Right renal pelvis (tissue), 4 donors: ENCODE data around the gene TEX19. TPM values are rescaled to one million over a fixed set of nuclear protein-coding genes. Genes with fewer than 3 reads are reported as not detected.
"Not testable (repeated sequence)": the region's sequence is repeated elsewhere in the genome, so short reads cannot be mapped to it uniquely, and the experiment has no call there.

Source experiments
- DNase-seq, 4 donors: peaks; one replicate each; pipeline ENCODE4 v3.0.0-alpha.2; 2013; ENCODE audit warnings: low read depth in 4 of 4, low spot score in 3 of 4, missing footprints in 1 of 4
- polyA plus RNA-seq, 4 donors: library from polyadenylated mRNA; unstranded; fragments of 120-200 nt; gene quantifications; one replicate each; pipeline ENCODE4 v1.2.1, GENCODE V29; 2013; ENCODE audit not compliant: insufficient read length in 4 of 4

The TEX19 gene
- polyA plus RNA-seq, 4 donors: 0.06 TPM; not detected in 3

DNA sequence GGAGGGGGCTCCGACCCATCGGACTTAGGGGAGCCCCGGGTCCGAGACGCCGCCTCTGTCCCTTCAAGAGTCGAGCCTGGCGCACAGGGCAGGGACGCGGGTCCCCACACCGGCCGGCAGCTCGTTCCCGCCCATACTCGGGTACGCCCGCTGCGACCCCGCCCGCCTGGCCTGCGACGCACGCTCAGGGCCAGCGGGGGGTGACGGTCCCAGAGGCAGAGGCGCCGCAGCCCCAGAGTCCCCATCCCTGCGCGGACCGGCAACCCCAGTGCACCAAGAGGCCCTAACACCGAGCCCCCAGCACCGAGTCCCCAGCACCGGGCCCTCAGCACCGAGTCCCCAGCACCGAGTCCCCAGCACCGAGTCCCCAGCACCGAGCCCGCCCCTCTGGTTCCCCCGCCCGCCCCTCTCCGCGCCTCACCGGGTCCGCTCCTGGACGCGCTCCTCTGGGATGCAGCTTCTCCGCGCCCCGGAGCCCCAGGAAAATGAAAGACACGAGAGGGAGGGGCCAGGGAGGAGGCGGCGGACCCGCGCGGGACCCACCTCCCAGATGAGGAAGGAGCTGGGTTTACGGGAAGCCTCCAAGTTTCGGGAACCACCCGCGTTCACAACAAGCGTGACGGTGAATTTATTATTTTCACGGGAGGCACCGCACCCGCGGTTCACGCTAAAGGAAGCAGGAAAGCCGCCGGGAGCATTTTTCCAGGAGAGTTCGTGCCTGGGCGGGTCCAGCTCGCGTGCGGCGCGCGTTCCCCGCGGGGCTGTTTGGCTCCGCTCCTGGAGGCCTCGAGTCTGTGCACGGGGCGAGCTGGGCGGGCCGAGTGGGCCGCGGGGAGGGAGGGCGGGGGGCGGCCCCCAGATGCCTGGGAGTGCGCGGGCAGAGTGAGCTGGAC is 25.5 kb upstream of the TEX19 start, which contains the start of gene SECTM1:
Gene SECTM1 (minus strand): TSS at position 488 of the 893 bp plus-strand sequence. CDS start 6,526 bp downstream, outside the sequence.
- DNase-seq: no peak

DNA sequence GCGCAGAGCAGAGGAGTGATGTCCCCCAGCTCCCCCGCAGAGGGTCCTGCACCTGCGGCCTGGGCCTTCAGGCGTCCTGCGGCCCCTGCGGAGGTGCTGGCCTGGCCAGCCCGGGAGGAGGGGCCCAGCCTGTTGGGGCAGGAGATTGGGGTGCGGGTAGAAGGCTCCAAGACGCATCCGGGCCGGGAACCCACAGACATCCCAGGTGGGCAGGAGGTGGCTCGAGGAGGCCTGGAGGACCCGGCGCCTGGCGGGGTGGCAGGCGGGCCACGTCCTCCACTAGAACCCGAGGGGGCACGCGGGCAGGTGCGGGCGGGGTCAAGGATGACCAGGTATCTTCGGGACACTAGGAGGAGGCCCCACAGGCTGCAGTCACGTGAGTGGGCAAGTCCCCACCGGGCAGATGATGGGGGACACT is 24.8 kb upstream of the TEX19 start:
- no peak for DNase-seq

DNA sequence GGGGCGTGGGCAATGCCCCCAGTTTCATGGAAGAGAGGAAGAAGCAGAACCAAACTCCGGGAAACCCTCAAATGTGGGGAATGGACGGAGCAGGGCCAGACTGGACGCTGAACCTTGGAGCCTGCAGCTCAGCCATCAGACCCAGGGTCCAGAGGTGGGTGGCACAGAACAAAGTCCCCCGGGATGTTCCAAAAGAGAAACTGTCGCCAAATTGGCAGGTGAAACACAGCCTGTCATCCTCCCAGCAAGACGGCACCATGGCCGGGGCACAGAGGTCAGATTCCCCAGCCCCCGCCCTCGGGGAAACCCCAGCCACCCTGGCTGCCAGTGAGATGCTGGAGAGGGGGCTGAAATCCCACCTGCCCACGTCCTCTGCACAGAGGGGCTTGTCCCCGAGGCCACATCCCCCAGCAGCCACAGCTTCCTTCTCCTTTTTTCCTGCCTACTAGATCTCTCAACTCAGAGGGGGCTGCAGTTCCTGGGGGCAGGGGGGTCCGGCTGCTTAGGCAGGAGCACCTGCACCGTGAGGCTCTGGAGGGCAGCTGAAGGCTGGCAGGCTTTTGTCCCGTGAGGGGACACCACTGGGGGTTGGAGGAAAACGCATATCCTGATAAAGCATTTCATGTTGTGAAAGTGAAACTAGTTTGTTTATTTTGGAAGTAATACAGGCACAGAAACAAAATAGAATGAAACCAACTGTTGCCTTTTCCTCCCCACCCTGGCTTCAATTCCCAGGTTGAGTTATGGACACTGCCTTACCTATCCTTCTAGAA is 24.2 kb upstream of the TEX19 start:
- DNase-seq: no peak

DNA sequence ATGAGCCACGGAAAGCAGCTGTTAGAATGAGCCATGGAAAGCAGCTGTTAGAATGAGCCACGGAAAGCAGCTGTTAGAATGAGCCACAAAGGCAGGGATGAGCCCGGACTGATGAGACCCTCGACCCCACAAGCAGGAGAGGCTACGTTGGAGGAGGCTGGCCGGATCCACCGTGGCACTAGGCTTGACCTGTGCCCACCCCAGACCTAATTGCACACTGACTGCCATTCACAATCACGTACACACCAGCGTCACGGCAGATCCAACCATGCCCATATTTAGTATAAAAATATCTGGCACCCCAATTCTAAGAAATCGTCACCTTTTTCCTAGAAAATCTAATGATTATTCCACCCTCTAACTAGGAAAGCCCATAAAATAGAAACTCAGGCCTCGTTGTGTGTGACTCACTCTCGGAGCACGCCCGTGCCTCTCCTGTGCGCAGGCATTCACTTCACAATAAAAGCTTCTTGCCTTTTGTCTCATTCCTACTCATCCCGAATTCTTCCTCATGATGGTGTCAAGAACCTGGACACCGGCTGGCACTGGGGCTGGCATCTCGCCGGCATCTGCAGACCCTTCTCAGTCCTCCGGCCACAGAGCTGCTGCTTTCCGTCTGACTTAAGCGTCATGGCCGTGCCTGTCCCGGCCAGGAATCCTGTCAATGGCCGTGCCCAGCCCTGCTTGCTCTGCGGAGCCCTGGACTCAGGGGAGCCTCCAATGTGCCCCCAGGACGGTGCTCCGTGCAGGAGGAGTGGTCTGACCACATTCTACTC is 20.0 kb upstream of the TEX19 start:
- no peak for DNase-seq

DNA sequence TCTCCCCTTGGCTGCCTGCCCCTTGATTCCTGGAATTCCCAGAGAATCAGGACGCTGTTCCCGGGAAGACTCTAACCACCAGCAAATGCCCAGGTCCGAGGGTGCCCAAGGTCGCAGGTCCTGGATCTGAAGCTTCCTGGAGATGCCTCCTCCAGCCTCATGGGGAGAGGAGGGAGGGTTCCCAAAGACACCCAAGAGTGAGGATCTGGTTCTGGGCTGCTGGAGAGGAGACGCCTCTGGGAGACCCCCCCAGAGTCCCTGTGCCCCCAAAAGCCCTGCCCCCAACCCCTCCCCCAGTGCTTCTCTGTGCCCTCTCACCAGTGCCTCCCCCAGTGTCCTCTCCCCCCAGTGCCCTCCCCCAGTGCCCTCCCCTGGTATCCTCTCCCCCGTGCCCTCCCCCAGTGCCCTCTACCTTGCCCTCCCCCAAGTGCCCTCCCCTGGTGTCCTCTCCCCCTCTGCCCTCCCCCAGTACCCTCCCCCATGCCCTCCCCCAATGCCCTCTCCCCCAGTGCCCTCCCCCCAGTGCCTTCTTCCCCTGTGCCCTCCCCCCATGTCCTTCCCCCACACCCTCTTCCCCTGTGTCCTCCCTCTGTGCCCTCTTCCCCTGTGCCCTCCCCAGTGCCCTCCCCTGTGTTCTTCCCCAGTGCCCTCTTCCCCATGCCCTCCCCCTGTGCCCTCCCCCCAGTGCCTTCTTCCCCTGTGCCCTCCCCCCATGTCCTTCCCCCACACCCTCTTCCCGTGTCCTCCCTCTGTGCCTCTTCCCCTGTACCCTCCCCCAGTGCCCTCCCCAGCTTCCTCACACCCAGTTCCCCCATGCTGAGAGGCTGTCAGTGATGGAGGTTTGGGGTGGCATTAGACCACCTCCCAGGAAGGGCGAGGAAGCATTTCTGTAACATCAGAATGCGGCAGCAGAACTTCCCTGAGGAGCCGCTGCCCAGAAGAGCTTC is 19.1 kb upstream of the TEX19 start:
- no peak for DNase-seq

DNA sequence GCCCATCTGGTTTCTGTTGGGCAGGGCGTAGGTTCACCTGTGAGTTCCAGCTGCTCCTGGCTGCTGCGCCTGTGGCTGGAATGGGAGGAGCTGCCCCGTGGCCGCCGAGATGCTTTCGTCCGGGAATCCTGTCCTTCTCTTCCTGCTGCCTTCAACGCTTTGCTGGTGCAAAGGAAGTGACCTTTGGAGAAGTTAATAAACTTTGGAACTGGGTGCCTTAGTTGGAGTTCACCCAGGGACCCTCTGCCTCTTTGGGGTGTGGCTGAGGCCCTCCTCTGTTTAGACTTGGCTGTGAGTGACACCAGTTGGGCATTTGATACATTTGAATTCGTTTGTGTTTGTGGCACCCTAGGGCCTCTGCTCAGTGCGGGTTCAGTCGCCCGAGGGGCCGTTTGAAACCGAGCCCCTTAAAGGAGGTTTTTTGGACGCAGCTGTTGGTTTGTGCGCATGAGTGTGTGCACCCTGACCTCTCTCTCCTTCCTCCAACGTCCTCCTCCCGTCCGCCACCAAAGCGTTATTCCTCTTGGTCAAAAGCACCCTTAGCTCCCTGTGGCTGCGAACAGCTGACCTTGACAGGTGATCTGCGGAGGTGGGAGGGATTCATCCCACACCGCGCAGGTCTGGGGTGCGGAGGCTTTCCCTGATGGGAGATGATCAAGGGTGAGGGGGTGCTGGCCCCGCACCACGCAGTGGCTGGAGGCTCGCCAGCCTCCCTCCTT is 16.5 kb upstream of the TEX19 start:
- no peak for DNase-seq

DNA sequence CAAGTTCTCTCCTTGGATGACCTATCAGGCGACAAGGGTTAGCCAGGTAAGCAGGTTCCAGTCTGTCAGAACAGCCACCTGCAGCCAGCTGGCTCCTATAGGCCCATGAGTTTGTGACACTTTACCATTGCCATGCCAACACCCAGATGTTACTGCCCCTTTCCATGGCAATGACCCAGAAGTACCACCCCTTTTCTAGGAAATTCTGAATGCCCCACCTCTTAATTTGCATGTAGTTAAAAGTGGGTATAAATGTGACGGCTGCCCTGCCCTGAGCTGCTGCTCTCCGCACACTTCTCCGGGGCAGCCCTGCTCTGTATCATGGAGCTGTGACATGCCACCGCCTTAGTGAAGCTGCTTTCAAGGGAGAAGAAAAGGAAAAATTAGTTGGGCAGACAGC is 15.5 kb upstream of the TEX19 start:
- no peak for DNase-seq

DNA sequence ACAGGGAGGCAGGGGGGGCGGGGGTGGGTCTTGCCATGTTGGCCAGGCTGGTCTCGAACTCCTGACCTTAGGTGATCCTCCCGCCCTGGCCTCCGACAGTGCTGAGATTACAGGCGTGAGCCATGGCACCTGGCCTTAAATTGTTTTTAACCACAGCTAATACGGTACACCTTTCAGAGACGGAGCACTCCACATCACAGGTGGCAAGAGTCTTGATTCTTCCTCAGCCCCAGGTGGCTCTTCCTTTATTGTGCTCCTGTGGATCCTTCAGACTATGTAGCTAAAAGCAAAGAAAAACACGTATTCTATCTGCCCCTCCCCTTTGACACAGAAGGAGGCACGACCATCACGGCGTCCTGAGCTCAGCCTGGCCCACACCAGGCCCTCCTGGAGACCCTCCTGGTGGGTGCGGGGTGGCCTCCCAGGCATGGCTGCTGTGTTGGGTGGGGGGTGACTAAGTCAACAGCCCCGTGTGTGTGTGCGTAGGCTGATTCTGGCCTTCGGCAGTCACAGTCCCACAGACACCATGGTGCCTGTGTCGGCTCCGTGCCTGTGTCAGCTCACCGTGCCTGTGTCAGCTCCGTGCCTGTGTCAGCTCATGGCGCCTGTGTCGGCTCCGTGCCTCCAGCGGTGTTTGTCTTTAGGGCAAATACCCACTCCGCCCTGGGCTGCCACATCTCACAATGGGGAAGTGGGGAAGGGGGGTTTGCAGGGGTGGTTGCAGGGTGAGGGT is 14.7 kb upstream of the TEX19 start:
- no peak for DNase-seq

DNA sequence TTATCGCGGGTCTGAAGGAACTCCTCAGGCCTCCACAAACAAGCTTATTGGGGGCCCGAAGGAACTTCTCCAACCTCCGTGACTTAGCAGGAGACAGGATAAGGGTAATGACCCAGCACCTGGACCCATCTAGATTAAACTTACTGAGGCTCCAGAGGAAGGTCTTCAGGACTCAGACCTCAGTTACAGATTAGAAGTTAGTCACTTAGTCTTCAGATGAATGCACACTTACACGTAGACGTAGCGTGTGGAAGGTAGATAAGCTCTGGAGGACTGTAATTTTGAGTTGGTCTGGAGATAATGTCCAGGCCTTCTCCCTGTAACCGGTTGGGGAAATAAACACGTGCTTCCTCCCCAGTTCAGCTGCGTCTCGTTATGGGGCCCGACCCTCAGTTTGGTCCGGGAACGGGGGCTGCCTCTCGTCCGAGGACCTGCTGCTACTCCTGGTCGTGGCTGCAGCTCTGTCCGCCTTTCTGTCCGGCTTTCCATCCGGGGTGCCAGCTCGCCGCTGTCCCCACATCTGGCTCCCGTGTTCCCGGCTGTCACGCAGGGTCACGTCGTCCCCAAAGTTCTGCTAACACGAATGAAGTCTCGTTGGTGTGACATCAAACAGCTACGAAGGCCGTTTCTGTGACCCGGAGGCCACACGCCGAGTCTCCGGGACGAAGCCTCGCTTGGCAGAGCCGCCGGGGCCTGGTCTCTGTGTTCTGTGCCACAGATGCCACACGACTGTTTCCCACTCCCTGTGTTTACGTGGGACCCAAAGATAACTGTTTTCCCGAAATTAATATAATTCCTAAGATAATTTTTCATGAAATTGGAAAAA is 13.7 kb upstream of the TEX19 start:
- DNase-seq: no peak

DNA sequence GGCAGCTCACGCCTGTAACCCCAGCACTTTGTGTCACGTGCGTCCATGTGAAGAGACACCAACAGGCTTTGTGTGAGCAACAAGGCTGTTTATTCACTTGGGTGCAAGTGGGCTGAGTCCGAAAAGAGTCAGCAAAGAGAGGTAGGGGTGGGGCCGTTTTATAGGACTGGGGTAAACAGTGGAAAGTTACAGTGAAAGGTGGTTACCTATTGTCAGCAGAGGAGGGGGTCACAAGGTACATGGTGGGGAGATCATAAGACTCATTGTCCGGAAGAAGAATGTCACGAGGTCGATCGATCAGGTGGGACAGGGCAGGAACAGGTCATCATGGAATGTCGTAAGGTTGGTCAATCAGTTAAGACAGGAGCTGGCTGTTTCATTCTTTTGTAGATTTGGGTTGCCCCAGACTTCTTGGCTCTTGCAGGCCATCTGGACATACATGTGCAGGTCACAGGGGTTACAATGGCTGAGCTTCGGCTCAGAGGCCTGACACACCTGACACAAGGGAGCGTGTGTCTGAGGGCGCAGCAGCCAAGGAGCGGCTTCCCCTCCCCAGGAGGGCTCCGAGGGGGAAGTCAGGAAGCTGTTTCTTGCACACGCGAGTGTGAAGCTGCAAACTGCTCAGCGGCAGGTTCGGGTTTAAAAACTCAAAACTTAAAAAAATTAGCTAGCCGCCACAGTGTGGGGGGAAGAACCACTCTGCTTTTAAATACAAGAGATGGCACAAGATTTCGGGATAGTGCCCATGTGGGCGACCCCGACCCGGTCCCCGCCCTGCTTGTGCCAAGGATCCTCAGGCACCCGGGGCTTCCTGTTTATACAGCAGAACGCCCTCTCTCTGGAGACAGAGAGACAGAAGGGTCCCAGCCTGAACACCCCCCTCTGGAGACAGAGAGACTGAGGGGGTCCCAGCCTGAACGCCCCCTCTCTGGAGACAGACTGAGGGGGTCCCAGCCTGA is 12.4 kb upstream of the TEX19 start:
- DNase-seq: no peak

DNA sequence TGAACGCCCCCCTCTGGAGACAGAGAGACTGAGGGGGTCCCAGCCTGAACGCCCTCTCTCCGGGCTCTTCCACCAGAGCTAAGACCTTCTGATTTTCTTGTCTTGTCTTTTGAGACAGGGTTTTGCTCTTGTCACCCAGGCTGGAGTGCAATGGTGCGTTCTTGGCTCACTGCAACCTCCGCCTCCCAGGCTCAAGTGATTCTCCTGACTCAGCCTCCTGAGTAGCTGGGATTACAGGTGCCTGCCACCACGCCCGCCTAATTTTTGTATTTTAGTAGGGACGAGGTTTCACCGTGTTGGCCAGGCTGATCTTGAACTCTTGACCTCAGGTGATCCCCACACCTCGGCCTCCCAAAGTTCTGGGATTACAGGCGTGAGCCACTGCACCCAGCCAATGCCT is 11.1 kb upstream of the TEX19 start:
- not testable (repeated sequence) for DNase-seq

DNA sequence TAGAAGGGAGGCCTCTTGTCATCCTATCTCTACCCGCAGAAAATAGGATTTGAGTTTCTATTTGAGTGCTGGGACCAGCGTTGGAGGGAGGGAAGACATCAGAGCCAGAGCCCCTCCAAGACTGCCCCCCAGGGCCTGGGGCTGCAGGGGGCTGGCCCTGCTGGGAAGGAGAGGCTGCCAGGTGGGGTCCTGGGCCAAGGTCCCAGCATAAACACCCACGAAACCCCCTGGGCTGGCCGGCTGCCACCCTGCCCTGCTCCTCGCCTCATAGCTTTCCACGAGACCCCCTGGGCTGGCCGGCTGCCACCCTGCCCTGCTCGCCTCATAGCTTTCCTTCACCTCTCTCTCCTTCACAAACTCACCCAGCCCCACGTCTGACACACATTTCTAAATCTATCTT is 10.6 kb upstream of the TEX19 start:
- no peak for DNase-seq

DNA sequence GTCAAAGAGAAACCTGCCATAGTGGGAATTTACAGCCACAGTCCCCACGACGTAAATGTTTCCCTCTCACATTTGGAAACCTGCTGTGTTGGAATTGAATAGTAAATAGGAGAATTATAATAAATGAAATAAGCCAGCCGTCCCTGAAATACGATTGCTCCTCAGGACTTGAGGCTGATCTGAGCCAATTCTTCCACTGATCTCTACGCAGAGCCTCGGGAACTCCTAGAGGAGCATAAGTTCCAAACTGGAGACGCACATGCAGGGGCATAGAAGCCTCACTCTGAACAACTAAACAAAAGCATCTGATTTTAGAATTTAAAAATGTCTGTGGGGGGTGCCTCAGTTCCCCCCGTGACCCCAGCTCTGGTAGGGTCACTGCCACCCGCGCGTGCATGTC is 10.2 kb upstream of the TEX19 start:
- DNase-seq: no peak

DNA sequence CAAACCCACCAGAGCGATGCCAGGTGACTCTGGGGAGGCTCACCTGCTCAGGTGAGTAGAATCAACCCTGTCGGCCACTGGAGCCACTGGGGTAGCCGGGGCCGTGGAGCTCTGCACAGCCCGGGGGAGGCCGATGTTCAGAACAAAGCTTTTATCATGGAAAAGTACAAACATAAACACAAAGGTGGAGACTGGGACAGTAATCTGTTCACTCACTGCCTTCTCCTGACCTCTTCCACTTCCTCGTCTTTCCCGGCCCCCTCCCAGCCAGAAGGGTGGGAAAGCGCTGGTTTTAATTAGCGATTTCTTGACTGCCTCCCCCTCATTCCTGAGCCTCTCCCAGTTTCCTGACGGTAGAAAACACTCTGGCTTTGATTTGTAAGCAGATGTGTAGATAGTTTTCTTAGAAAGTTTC is 9.8 kb upstream of the TEX19 start:
- DNase-seq: no peak

DNA sequence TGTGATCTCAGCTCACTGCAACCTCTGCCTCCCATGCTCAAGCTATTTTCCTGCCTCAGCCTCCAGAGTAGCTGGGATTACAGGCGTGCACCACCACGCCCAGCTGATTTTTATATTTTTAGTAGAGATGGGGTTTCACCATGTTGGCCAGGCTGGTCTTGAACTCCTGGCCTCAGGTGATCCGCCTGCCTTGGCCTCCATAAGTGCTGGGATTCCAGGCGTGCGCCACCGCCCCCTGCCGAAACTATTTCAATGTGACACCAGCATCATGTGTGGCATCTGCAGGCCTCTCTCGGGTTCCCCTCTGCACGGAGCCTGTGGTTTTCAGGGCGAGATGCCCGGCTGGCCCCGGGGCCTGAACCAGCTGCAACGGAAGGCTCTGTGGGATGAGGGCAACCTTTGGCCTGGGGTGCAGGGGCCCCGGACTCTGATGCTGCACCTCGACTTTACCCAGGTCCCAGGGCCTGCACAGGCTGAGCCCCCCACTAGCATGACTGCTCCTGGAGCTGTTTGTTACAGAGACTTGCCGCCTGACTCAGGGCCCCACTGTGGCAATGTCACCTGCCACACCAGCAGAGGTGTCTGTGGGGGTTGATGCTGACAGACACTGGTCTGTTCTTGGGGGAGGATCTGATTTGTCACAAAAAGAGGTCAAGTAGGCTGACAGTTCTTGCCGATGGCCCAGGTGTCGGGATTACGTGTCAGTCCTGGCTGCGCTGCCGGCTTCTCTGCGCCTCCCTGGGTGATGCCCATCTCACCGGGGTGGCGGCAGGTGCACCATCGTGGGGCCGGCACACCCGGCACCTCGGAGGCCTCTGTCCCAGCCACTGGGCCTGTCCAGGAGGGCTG is 8.6 kb upstream of the TEX19 start:
- DNase-seq: no peak
